Thyroid gland (tissue), 4 donors: ENCODE measurements around the gene CCDC89. TPM values are rescaled to one million over a fixed set of nuclear protein-coding genes. Genes with fewer than 3 reads are reported as not detected.
"Not testable (repeated sequence)": the region's sequence is repeated elsewhere in the genome, so short reads cannot be mapped to it uniquely, and the experiment has no call there.

Experiments used
- DNase-seq, 2 donors: peaks; one replicate each; pipeline ENCODE4 v3.0.0-alpha.2; 2019
- H3K27ac ChIP-seq, 3 donors: fragments of 200-600 bp; sonication (generic); 1 replicate in 2 of 3; 2 replicates in 1 of 3; pipeline ENCODE4 v1.5.1; 2016 to 2019; ENCODE audit warnings: mild to moderate bottlenecking in 1 of 3, moderate library complexity in 1 of 3
- H3K27me3 ChIP-seq: fragments of 200-600 bp; sonication (generic); one replicate; pipeline ENCODE4 v1.5.1; 2019
- H3K36me3 ChIP-seq, 2 donors: fragments of 200-600 bp; sonication (generic); one replicate each; pipeline ENCODE4 v1.5.1; 2016 to 2019
- H3K4me1 ChIP-seq, 2 donors: fragments of 200-600 bp; sonication (generic); one replicate each; pipeline ENCODE4 v1.5.1; 2017 to 2019
- H3K4me3 ChIP-seq, 3 donors: fragments of 200-600 bp; sonication (generic); replicated peaks in 1 of 3; 1 replicate in 2 of 3; 2 replicates in 1 of 3; pipeline ENCODE4 v1.5.1; 2016; ENCODE audit warnings: mild to moderate bottlenecking in 1 of 3
- H3K9me3 ChIP-seq: fragments of 200-600 bp; sonication (generic); one replicate; pipeline ENCODE4 v1.5.1; 2017
- CTCF ChIP-seq, 6 experiments: fragments of 200-600 bp in 3 of 6; fragments of 450-650 bp in 3 of 6; sonication (generic) in 3 of 6; IDR thresholded peaks; one replicate each; pipeline ENCODE4 v1.5.1; 2016 to 2019; ENCODE audit warnings: antibody characterized with exemption in 6 of 6, mild to moderate bottlenecking in 2 of 6, inconsistent platforms in 1 of 6, moderate library complexity in 1 of 6
- POLR2A ChIP-seq, 2 donors: fragments of 450-650 bp; IDR thresholded peaks; one replicate each; pipeline ENCODE4 v1.6.1; 2017; ENCODE audit warnings: antibody characterized with exemption in 2 of 2, mild to moderate bottlenecking in 2 of 2, moderate library complexity in 1 of 2
- WGBS, 2 donors: methylation state at CpG; one replicate each; pipeline ENCODE4 v1.1.5; 2017; 5-methylcytosine and 5-hydroxymethylcytosine counted together
- intact Hi-C: fragments of 100-400 bp; cut with DNase I; formaldehyde crosslinking; loops from one replicate; pipeline ENCODE4 v1.15.1; 2023
- total RNA-seq, 4 donors: library from RNA; depleted of rRNA; stranded (reverse); fragments of >200 nt; gene quantifications; one replicate each; pipeline ENCODE4 v1.2.3, GENCODE V29; 2016

The CCDC89 gene
- total RNA-seq, 4 donors from 2014 or later: 0.33 to 2.2 (median 0.40) TPM; not detected in 1

- Histone ChIP-seq H3K4me3 (no peak overlapping the region), H3K4me1 (peaks cover 4 to 5% of the 10 kb centered on the region in 2 donors), H3K27ac (no peak overlapping the region), H3K9me3 (no peaks in the 10 kb centered on the region), H3K36me3 (no peaks in the 10 kb centered on the region), H3K27me3 (no peaks in the 10 kb centered on the region)
- intact Hi-C loops: no loop called here
- no peak for TF ChIP-seq POLR2A (IDR thresholded peaks at IDR 0.05)
- TF ChIP-seq CTCF (IDR thresholded peaks at IDR 0.05): no peak
- 85 to 100% methylated on average over 1 of the region's 1 CpG for WGBS, 2 donors
- no peak for DNase-seq
These were observed 5.1 kb downstream of the CCDC89 start for GRCh38 chr11:85680897-85681296.

DNA sequence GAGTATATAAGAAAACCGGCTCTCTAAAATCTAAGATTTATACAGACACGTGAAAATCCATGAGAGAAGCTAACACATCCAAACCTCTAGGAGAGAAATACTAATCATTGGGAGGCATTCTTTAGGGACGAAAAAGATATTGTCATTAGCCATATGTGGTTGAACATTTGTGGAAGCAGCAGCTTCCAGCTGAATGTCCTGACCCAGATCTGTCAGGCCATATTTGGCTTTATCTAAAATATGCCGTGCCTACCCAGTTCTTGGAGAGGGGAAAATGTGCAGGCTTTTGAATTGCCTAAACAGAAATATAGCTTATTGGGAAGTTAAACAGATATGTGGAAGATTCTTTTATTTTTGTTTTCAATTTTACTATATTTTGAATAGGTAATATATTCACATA is 6.4 kb downstream of the CCDC89 start:
- 66 to 94% methylated on average over 4 of the region's 4 CpGs for WGBS, 2 donors
- Histone ChIP-seq H3K27ac (no peak overlapping the region), H3K4me3 (no peak overlapping the region), H3K27me3 (no peaks in the 10 kb centered on the region), H3K36me3 (no peaks in the 10 kb centered on the region), H3K4me1 (peaks cover 4 to 5% of the 10 kb centered on the region in 2 donors), H3K9me3 (no peaks in the 10 kb centered on the region)
- no peak for TF ChIP-seq CTCF (IDR thresholded peaks at IDR 0.05)
- no peak for TF ChIP-seq POLR2A (IDR thresholded peaks at IDR 0.05)
- no peak for DNase-seq
- intact Hi-C loops: no loop called here

- Histone ChIP-seq H3K9me3 (no peaks in the 10 kb centered on the region), H3K27me3 (no peaks in the 10 kb centered on the region), H3K4me3 (no peak overlapping the region), H3K27ac (no peak overlapping the region), H3K4me1 (no peaks in the 10 kb centered on the region), H3K36me3 (no peaks in the 10 kb centered on the region)
- TF ChIP-seq POLR2A (IDR thresholded peaks at IDR 0.05): no peak
- TF ChIP-seq CTCF (IDR thresholded peaks at IDR 0.05): no peak
- no peak for DNase-seq
- intact Hi-C loops: no loop called here
- 90 to 94% methylated on average over 3 of the region's 3 CpGs for WGBS, 2 donors
These were observed 12.6 kb downstream of the CCDC89 start for GRCh38 chr11:85673393-85673792.

DNA sequence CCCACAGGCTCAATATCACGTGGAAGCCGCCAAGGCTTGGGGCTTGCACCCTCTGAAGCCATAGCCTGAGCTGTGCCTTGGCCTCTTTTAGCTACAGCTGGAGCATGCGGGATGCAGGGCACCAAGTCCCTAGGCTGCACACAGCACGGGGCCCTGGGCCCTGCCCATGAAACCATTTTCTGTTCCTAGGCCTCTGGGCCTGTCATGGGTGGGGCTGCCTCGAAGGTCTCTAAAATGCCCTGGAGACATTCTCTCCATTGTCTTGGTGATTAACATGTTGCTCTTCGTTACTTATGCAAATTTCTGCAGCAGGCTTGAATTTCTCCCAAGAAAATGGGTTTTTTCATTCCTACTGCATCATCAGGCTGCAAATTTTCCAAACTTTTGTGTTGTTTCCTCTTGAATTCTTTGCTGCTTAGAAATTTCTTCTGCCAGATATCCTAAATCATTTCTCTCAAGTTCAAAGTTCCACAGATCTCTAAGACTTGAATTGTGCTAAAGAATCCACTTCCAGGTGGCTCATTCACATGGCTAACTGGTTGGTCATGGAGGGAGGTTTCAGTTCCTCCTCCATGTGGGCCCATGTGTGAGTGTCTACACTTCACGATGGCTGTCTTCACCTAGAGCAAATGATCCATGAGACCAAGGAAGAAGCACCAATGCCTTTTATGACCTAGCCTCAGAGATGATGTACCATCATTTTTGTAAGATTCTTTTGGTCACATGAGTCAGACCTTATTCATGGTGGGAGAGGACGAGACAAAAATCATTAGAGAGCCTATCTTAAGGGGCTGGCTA is 13.7 kb downstream of the CCDC89 start:
- WGBS, 2 donors: 83 to 88% methylated on average over 8 of the region's 8 CpGs
- Histone ChIP-seq H3K4me3 (no peak overlapping the region), H3K9me3 (no peaks in the 10 kb centered on the region), H3K36me3 (no peaks in the 10 kb centered on the region), H3K27ac (no peak overlapping the region), H3K4me1 (no peaks in the 10 kb centered on the region), H3K27me3 (no peaks in the 10 kb centered on the region)
- DNase-seq: no peak
- TF ChIP-seq POLR2A (IDR thresholded peaks at IDR 0.05): no peak
- TF ChIP-seq CTCF (IDR thresholded peaks at IDR 0.05): no peak
- intact Hi-C loops: no loop called here

GRCh38 chr11:85670949-85671663 is 14.9 kb downstream of the CCDC89 start:
- H3K4me3 ChIP-seq, H3K27me3 ChIP-seq, H3K36me3 ChIP-seq, intact Hi-C loops, H3K9me3 ChIP-seq, DNase-seq, H3K4me1 ChIP-seq, H3K27ac ChIP-seq: not testable (repeated sequence)
